Liver (tissue), 3 donors: ENCODE measurements around the gene FAM171A1.

Experiments
- HNF4G ChIP-seq: IDR thresholded peaks from 2 replicates; pipeline ENCODE4 v1.6.1; 2016; ENCODE audit warnings: antibody characterized with exemption
- TAF1 ChIP-seq: conservative IDR thresholded peaks from 2 replicates; pipeline ENCODE4 v1.6.1; 2016; ENCODE audit warnings: antibody characterized with exemption, mild to moderate bottlenecking
- TF ChIP-seq, protein P1 (sequence below): fragments of 150-350 bp; IDR thresholded peaks from 2 replicates; pipeline ENCODE4 v1.5.1; 2017; ENCODE audit warnings: improper control_type of control experiment, low read depth, low read length; ENCODE audit not compliant: missing input control
- TF ChIP-seq, protein P2 (sequence below): IDR thresholded peaks from 2 replicates; pipeline ENCODE4 v1.6.1; 2016; ENCODE audit warnings: antibody characterized with exemption
- donor health status: healthy.
- donor health status: healthy.

DNA sequence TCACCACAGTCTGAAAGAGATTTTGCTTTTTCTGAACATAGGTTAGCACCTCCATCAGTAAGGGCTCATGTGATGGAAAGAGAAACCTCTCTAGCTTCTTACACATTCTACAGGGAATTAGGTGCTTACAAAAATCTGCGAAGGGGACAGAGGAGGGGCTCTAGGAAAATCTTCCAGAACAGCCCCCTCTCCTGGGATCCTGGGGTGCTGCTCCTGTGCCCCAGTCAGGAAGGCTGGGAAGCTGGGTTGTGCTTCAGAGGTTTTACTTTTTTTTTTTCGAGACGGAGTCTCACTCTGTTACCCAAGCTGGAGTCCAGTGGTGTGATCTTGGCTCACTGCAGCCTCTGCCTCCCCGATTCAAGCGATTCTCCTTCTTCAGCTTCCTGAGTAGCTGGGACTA, 7.5 kb upstream of the FAM171A1 start:
- TF ChIP-seq, protein P1, sequence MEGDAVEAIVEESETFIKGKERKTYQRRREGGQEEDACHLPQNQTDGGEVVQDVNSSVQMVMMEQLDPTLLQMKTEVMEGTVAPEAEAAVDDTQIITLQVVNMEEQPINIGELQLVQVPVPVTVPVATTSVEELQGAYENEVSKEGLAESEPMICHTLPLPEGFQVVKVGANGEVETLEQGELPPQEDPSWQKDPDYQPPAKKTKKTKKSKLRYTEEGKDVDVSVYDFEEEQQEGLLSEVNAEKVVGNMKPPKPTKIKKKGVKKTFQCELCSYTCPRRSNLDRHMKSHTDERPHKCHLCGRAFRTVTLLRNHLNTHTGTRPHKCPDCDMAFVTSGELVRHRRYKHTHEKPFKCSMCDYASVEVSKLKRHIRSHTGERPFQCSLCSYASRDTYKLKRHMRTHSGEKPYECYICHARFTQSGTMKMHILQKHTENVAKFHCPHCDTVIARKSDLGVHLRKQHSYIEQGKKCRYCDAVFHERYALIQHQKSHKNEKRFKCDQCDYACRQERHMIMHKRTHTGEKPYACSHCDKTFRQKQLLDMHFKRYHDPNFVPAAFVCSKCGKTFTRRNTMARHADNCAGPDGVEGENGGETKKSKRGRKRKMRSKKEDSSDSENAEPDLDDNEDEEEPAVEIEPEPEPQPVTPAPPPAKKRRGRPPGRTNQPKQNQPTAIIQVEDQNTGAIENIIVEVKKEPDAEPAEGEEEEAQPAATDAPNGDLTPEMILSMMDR: no peak
- TF ChIP-seq TAF1: no peak
- TF ChIP-seq HNF4G: no peak
- TF ChIP-seq, protein P2, sequence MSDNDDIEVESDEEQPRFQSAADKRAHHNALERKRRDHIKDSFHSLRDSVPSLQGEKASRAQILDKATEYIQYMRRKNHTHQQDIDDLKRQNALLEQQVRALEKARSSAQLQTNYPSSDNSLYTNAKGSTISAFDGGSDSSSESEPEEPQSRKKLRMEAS: no peak
